22Rv1 (cell line): Measurements from ENCODE around the gene KCNT2.

ENCODE experiments used
- CTCF ChIP-seq: fragments of 450-650 bp; IDR thresholded peaks from 2 replicates; pipeline ENCODE4 v1.5.1; 2017; ENCODE audit warnings: mild to moderate bottlenecking
- ZFX ChIP-seq: fragments of 450-650 bp; IDR thresholded peaks from 2 replicates; pipeline ENCODE4 v1.6.1; 2017; ENCODE audit warnings: antibody characterized with exemption, borderline replicate concordance

- TF ChIP-seq CTCF (no peak), ZFX (no peak)
Observed at GRCh38 chr1:196205882-196206281, 402.4 kb downstream of the KCNT2 start.
